GM15510 (cell line): ENCODE results near the gene CDIP1.

Experiments
- POLR2A ChIP-seq: IDR thresholded peaks from 3 replicates; pipeline ENCODE4 v1.6.1; 2011; ENCODE audit warnings: borderline replicate concordance; ENCODE audit not compliant: insufficient read length; ENCODE audit errors: extremely low read depth

Gene CDIP1

GRCh38 chr16:4494746-4495490, 43.7 kb downstream of the CDIP1 start:
- TF ChIP-seq POLR2A: no peak

GRCh38 chr16:4491898-4492297, 46.7 kb downstream of the CDIP1 start:
- no peak for TF ChIP-seq POLR2A

GRCh38 chr16:4489030-4489429, 49.5 kb downstream of the CDIP1 start:
- TF ChIP-seq POLR2A: no peak

- no peak for TF ChIP-seq POLR2A
These were observed 50.0 kb downstream of the CDIP1 start for GRCh38 chr16:4488499-4488967.

- TF ChIP-seq POLR2A: no peak
These were observed 50.5 kb downstream of the CDIP1 start for GRCh38 chr16:4487955-4488498.

- no peak for TF ChIP-seq POLR2A
These were observed 52.3 kb downstream of the CDIP1 start for GRCh38 chr16:4486126-4486893.

- no peak for TF ChIP-seq POLR2A
These were observed 56.6 kb downstream of the CDIP1 start for GRCh38 chr16:4481963-4482362.

- TF ChIP-seq POLR2A: no peak
These were observed 57.0 kb downstream of the CDIP1 start for GRCh38 chr16:4481526-4481925.

- TF ChIP-seq POLR2A: no peak
These were observed 60.6 kb downstream of the CDIP1 start for GRCh38 chr16:4477966-4478365.

GRCh38 chr16:4475880-4476788, 62.4 kb downstream of the CDIP1 start, which contains the start of gene HMOX2:
TSS of gene HMOX2 (plus strand) at chr16:4476398. CDS start at chr16:4505525, 29,127 bp downstream.
- TF ChIP-seq POLR2A: peak; percentile 98

GRCh38 chr16:4474192-4474961, 64.2 kb downstream of the CDIP1 start, which contains the start of gene NMRAL1:
TSS of gene NMRAL1 (minus strand) at chr16:4474625. CDS start at chr16:4474132, 493 bp downstream.
- peak; percentile 83 for TF ChIP-seq POLR2A

- TF ChIP-seq POLR2A: no peak
These were observed 65.7 kb downstream of the CDIP1 start for GRCh38 chr16:4472880-4473279.

- TF ChIP-seq POLR2A: no peak
These were observed 66.7 kb downstream of the CDIP1 start for GRCh38 chr16:4471869-4472268.
